Panc1 (cell line): ENCODE data around the gene CACNA1G. TPM values are rescaled to one million over a fixed set of nuclear protein-coding genes. Genes with fewer than 3 reads are reported as not detected.

ENCODE experiments used
- ATAC-seq: fragments of 200-7000 bp; cut with Tn5 transposase; 2 replicates; pipeline ENCODE4 v1.9.1; 2020; ENCODE audit warnings: mild to moderate bottlenecking, moderate library complexity
- BruUV-seq: library from RNA; stranded (reverse); fragments of 400-500 nt; replicated peaks from 2 replicates; lab custom pipeline; 2021; lab: Mats Ljungman, UMichigan
- CTCF ChIA-PET: fragments of 300-600 bp; sonication (Branson Sonifier 250); formaldehyde crosslinking; loops from one replicate; lab custom pipeline; 2022; ENCODE audit warnings: antibody characterized with exemption; lab: Charles Lee
- POLR2A ChIA-PET: fragments of 300-600 bp; sonication (Branson Sonifier 250); formaldehyde crosslinking; loops from one replicate; lab custom pipeline; 2022; ENCODE audit warnings: antibody characterized with exemption; lab: Charles Lee
- DNase-seq: peaks from one replicate; pipeline ENCODE4 v3.0.0-alpha.2; 2010; ENCODE audit warnings: low read depth, low spot score
- H3K27ac ChIP-seq: 2 replicates; pipeline ENCODE4 v1.5.1; 2011; ENCODE audit warnings: mild to moderate bottlenecking, low read length, inconsistent platforms
- H3K27me3 ChIP-seq: fragments of 200-500 bp; sonication (Bioruptor generic); 2 replicates; pipeline ENCODE4 v1.6.0; 2014; ENCODE audit warnings: low read length, inconsistent platforms; ENCODE audit not compliant: control insufficient read depth, insufficient read depth
- H3K36me3 ChIP-seq: fragments of 200-500 bp; sonication (Bioruptor generic); 2 replicates; pipeline ENCODE4 v1.5.1; 2014; ENCODE audit warnings: inconsistent platforms, mild to moderate bottlenecking, low read length, moderate library complexity; ENCODE audit not compliant: control insufficient read depth, insufficient read depth
- H3K4me1 ChIP-seq: 2 replicates; pipeline ENCODE4 v1.5.1; 2011; ENCODE audit warnings: inconsistent platforms, mild to moderate bottlenecking, low read length, moderate library complexity; ENCODE audit not compliant: control insufficient read depth, insufficient read depth
- H3K4me3 ChIP-seq, 2 experiments: 2 replicates each; pipeline ENCODE4 v1.5.1; 2011 to 2012; ENCODE audit warnings: low read depth in 2 of 2, low read length in 2 of 2, mild to moderate bottlenecking in 2 of 2, inconsistent platforms in 1 of 2, moderate library complexity in 1 of 2
- H3K9me3 ChIP-seq: fragments of 200-500 bp; sonication (Bioruptor generic); 2 replicates; pipeline ENCODE4 v1.5.1; 2014; ENCODE audit warnings: low read depth, mild to moderate bottlenecking, inconsistent platforms, low read length, moderate library complexity; ENCODE audit not compliant: control insufficient read depth, insufficient read depth
- CTCF ChIP-seq: fragments of 450-650 bp; IDR thresholded peaks from 2 replicates; pipeline ENCODE4 v1.5.1; 2017; ENCODE audit warnings: mild to moderate bottlenecking
- POLR2AphosphoS5 ChIP-seq: IDR thresholded peaks from 2 replicates; pipeline ENCODE4 v1.6.1; 2012; ENCODE audit warnings: mild to moderate bottlenecking, low read depth, low read length, moderate library complexity
- REST ChIP-seq, 2 experiments: IDR thresholded peaks; 2 replicates each; pipeline ENCODE4 v1.6.1; 2011 to 2012; ENCODE audit warnings: low read depth in 2 of 2, control low read depth in 1 of 2, low read length in 1 of 2, mild to moderate bottlenecking in 1 of 2, moderate library complexity in 1 of 2; ENCODE audit not compliant: insufficient read depth in 1 of 2
- SIN3A ChIP-seq: IDR thresholded peaks from 2 replicates; pipeline ENCODE4 v1.6.1; 2012; ENCODE audit warnings: low read depth, mild to moderate bottlenecking, low read length, moderate library complexity, borderline replicate concordance; ENCODE audit not compliant: insufficient read depth
- TCF7L2 ChIP-seq: IDR thresholded peaks from 2 replicates; pipeline ENCODE4 v1.6.1; 2011; ENCODE audit warnings: mild to moderate bottlenecking, low read depth, low read length, inconsistent platforms
- in situ Hi-C: cut with HindIII; loops from 2 replicates; pipeline ENCODE4 v1.10.0; 2016; ENCODE audit warnings: low sequenced_read_pairs, low pct_unique_long_range_greater_than_20kb
- intact Hi-C: fragments of 100-400 bp; cut with micrococcal nuclease; formaldehyde crosslinking; loops from one replicate; pipeline ENCODE4 v1.10.0; 2022; ENCODE audit not compliant: unreplicated experiment
- total RNA-seq: library from RNA; stranded (reverse); gene quantifications from one replicate; pipeline ENCODE4 v1.2.1, GENCODE V29; 2021; ENCODE audit not compliant: unreplicated experiment

CACNA1G gene
- total RNA-seq, 1 experiment from 2014 or later, result 10.0 TPM

- intact Hi-C loops, result no loop called here
- in situ Hi-C loops, result no loop called here
- Histone ChIP-seq H3K4me1 (peaks cover 49% of the 10 kb centered on the region), H3K9me3 (no peaks in the 10 kb centered on the region), H3K4me3 (no peak overlapping the region), H3K27me3 (no peaks in the 10 kb centered on the region), H3K27ac (no peak overlapping the region), H3K36me3 (no peaks in the 10 kb centered on the region)
- ChIA-PET CTCF (interaction anchor here (0.6 to 3.3 kb wide), 5 partner anchors 25 to 1553 kb away, joined by 3 to 19 read pairs (median 8); partner anchors contain the start of gene SPATA20), POLR2A (no interaction called here)
- ATAC-seq, result no peak
- TF ChIP-seq POLR2AphosphoS5, result no peak
- no peak for TF ChIP-seq TCF7L2
- no peak for TF ChIP-seq SIN3A
- TF ChIP-seq REST (IDR thresholded peaks at IDR 0.05; ENCODE audit: insufficient read depth in 1 of 2, low read depth in 2 of 2, low read length in 1 of 2), result no peak
- TF ChIP-seq CTCF, result no peak
- no peak for DNase-seq
- BruUV-seq, result no TSS peak
Measured at GRCh38 chr17:50624321-50624934, 63.9 kb downstream of the CACNA1G start.

- in situ Hi-C loops (no loop called here), intact Hi-C loops (no loop called here)
- Histone ChIP-seq H3K27ac (peak overlapping the region; percentile 40), H3K4me3 (no peak overlapping the region), H3K4me1 (peaks cover 57% of the 10 kb centered on the region), H3K27me3 (no peaks in the 10 kb centered on the region), H3K36me3 (no peaks in the 10 kb centered on the region), H3K9me3 (no peaks in the 10 kb centered on the region)
- no TSS peak for BruUV-seq
- no peak for TF ChIP-seq POLR2AphosphoS5
- TF ChIP-seq REST (IDR thresholded peaks at IDR 0.05; ENCODE audit: insufficient read depth in 1 of 2, low read depth in 2 of 2, low read length in 1 of 2), result no peak
- TF ChIP-seq CTCF, result no peak
- TF ChIP-seq SIN3A, result no peak
- TF ChIP-seq TCF7L2, result no peak
- CTCF ChIA-PET, result interaction anchor here (0.6 to 3.3 kb wide), 12 partner anchors 14 to 83 kb away, joined by 3 to 34 read pairs (median 5); partner anchors contain the start of genes CACNA1G and SPATA20
- DNase-seq (no peak), ATAC-seq (no peak)
- POLR2A ChIA-PET, result no interaction called here
Measured at GRCh38 chr17:50625032-50625871, 64.7 kb downstream of the CACNA1G start.
